HepG2 (cell line): ENCODE data around the gene WDR76. TPM values are rescaled to one million over a fixed set of nuclear protein-coding genes. Genes with fewer than 3 reads are reported as not detected.

Experiments used
- CCAR2 ChIP-seq: fragments of 200-400 bp; formaldehyde crosslinking; optimal IDR thresholded peaks from 2 replicates; pipeline ENCODE3; 2018; ENCODE audit warnings: low read depth, mild to moderate bottlenecking, low read length, moderate library complexity
- E2F2 ChIP-seq: sonication (generic); formaldehyde crosslinking; IDR thresholded peaks from 2 replicates; pipeline ENCODE4 v1.4.0; 2020; ENCODE audit warnings: missing genetic modification reagents, borderline replicate concordance
- ESRRA ChIP-seq: sonication (generic); formaldehyde crosslinking; IDR thresholded peaks from 2 replicates; pipeline ENCODE4 v1.5.1; 2020; ENCODE audit warnings: mild to moderate bottlenecking, low read depth, missing genetic modification reagents
- GATAD1 ChIP-seq: IDR thresholded peaks from 2 replicates; pipeline ENCODE4 v1.6.1; 2016; ENCODE audit warnings: missing genetic modification reagents, missing compliant biosample characterization
- HNRNPH1 ChIP-seq: fragments of 200-400 bp; formaldehyde crosslinking; optimal IDR thresholded peaks from 2 replicates; pipeline ENCODE3; 2017; ENCODE audit warnings: mild to moderate bottlenecking, low read depth, low read length
- JUNB ChIP-seq: sonication (generic); formaldehyde crosslinking; IDR thresholded peaks from 2 replicates; pipeline ENCODE4 v1.8.0; 2022; ENCODE audit warnings: missing genetic modification reagents, mild to moderate bottlenecking, borderline replicate concordance
- KLF16 ChIP-seq, 2 experiments: sonication (generic) in 1 of 2; formaldehyde crosslinking in 1 of 2; IDR thresholded peaks; 2 replicates each; pipeline versions ENCODE4 v1.6.1 to v1.8.0; 2016 to 2023; ENCODE audit warnings: missing genetic modification reagents in 2 of 2, missing compliant biosample characterization in 1 of 2
- MBNL3 ChIP-seq: fragments of 250-450 bp; sonication (Bioruptor Pico); conservative IDR thresholded peaks from 2 replicates; pipeline ENCODE4 v1.8.0; 2022; ENCODE audit warnings: mild to moderate bottlenecking, inconsistent platforms
- NONO ChIP-seq, 2 experiments: fragments of 450-650 bp in 1 of 2; sonication (generic) in 1 of 2; formaldehyde crosslinking in 1 of 2; IDR thresholded peaks in 1 of 2; conservative IDR thresholded peaks in 1 of 2; 2 replicates each; pipeline versions ENCODE4 v1.6.1 to v1.8.0; 2017 to 2022; ENCODE audit warnings: mild to moderate bottlenecking in 1 of 2, missing genetic modification reagents in 1 of 2, moderate library complexity in 1 of 2
- PAXIP1 ChIP-seq: sonication (generic); formaldehyde crosslinking; conservative IDR thresholded peaks from 2 replicates; pipeline ENCODE4 v1.4.0; 2020; ENCODE audit warnings: mild to moderate bottlenecking, missing genetic modification reagents, moderate library complexity
- PRDM15 ChIP-seq: sonication (generic); formaldehyde crosslinking; IDR thresholded peaks from 2 replicates; pipeline ENCODE4 v1.4.0; 2020; ENCODE audit warnings: missing genetic modification reagents
- SMC3 ChIP-seq: IDR thresholded peaks from 2 replicates; pipeline ENCODE4 v1.6.1; 2011; ENCODE audit warnings: low read length, improper control_type of control experiment
- SMYD3 ChIP-seq: sonication (generic); formaldehyde crosslinking; IDR thresholded peaks from 2 replicates; pipeline ENCODE4 v1.8.1; 2023; ENCODE audit warnings: mild to moderate bottlenecking, missing genetic modification reagents
- TCF7 ChIP-seq: sonication (generic); IDR thresholded peaks from 2 replicates; pipeline ENCODE4 v1.6.1; 2016; ENCODE audit warnings: antibody characterized with exemption, low read depth
- TFE3 ChIP-seq: IDR thresholded peaks from 2 replicates; pipeline ENCODE4 v1.6.1; 2016
- ZNF230 ChIP-seq: sonication (generic); formaldehyde crosslinking; IDR thresholded peaks from 2 replicates; pipeline ENCODE4 v1.4.0; 2020; ENCODE audit warnings: mild to moderate bottlenecking, missing genetic modification reagents
- ZNF629 ChIP-seq: sonication (generic); formaldehyde crosslinking; conservative IDR thresholded peaks from 2 replicates; pipeline ENCODE4 v1.5.0; 2020; ENCODE audit warnings: missing genetic modification reagents
- ZNF709 ChIP-seq: sonication (generic); formaldehyde crosslinking; IDR thresholded peaks from 2 replicates; pipeline ENCODE4 v1.5.0; 2020; ENCODE audit warnings: mild to moderate bottlenecking, missing genetic modification reagents
- ZNF713 ChIP-seq: sonication (generic); formaldehyde crosslinking; IDR thresholded peaks from 2 replicates; pipeline ENCODE4 v1.4.0; 2020; ENCODE audit warnings: mild to moderate bottlenecking, missing genetic modification reagents
- polyA plus RNA-seq, 8 experiments: library from polyadenylated mRNA; depleted of rRNA in 3 of 8; stranded (reverse) in 7 of 8; unstranded in 1 of 8; fragments of >200 nt; fragmentation: Illumina TruSeq in 4 of 8; extraction: Trizol in 4 of 8; gene quantifications; 2 replicates each; pipeline versions ENCODE4 v1.2.1 to v1.2.3, GENCODE V29; 2011 to 2016; ENCODE audit warnings: low read depth in 4 of 8, missing spikeins in 1 of 8, mixed read lengths in 1 of 8; ENCODE audit not compliant: insufficient read depth in 1 of 8
- total RNA-seq, 5 experiments: library from RNA; depleted of rRNA; stranded (reverse); fragments of >200 nt; fragmentation: Illumina TruSeq; extraction: Trizol; gene quantifications; 2 replicates each; pipeline ENCODE4 v1.2.3, GENCODE V29; 2016; ENCODE audit warnings: low read depth in 1 of 5

Gene WDR76
- total and polyA plus RNA-seq, 2 of the 13 experiments (the other 11 are each of a cell fraction or from before 2014, with no cell fraction given): 1.1 to 9.7 TPM

GRCh38 chr15:43800286-43801141 is 26.3 kb upstream of the WDR76 start, which contains the start of gene HYPK (continued):
- TF ChIP-seq CCAR2 (no peak), KLF16 (CRISPR knock-in tag; IDR thresholded peaks at IDR 0.05) (no peak), HNRNPH1 (no peak), ESRRA (CRISPR knock-in tag) (no peak), PAXIP1 (CRISPR knock-in tag) (0 out of 2 replicates have a peak, but pooled peaks have one; percentile 33), JUNB (CRISPR knock-in tag) (no peak), TCF7 (no peak), E2F2 (no peak), NONO (IDR thresholded peaks at IDR 0.05) (no peak), NONO (CRISPR knock-in tag; conservative IDR thresholded peaks at IDR 0.05) (peak; percentile 81), TFE3 (CRISPR knock-in tag) (0 out of 2 replicates have a peak, but pooled peaks have one; percentile 37), ZNF230 (CRISPR knock-in tag) (peak; percentile 41; the same call in 1 of the 2 replicates), PRDM15 (CRISPR knock-in tag) (no peak), ZNF713 (CRISPR knock-in tag) (no peak), ZNF709 (CRISPR knock-in tag) (no peak), ZNF629 (CRISPR knock-in tag) (no peak), MBNL3 (CRISPR knock-in tag) (no peak), SMYD3 (CRISPR knock-in tag) (no peak), GATAD1 (CRISPR knock-in tag) (peak; percentile 82), SMC3 (no peak)
